Vagina (tissue), 2 donors: ENCODE measurements around the gene ARPC1A.

ENCODE experiments used
- CTCF ChIP-seq, 3 experiments: fragments of 450-650 bp in 2 of 3; fragments of 200-600 bp in 1 of 3; sonication (generic) in 1 of 3; IDR thresholded peaks; one replicate each; pipeline ENCODE4 v1.5.1; 2017 to 2019; ENCODE audit warnings: antibody characterized with exemption in 3 of 3, mild to moderate bottlenecking in 2 of 3, moderate library complexity in 2 of 3
- POLR2A ChIP-seq, 2 donors: fragments of 450-650 bp; IDR thresholded peaks; one replicate each; pipeline ENCODE4 v1.6.1; 2017; ENCODE audit warnings: antibody characterized with exemption in 2 of 2, mild to moderate bottlenecking in 2 of 2, moderate library complexity in 2 of 2
- POLR2AphosphoS5 ChIP-seq, 2 donors: sonication (generic); formaldehyde crosslinking; IDR thresholded peaks; one replicate each; pipeline ENCODE4 v1.9.0; 2017; ENCODE audit warnings: antibody characterized with exemption in 2 of 2, mild to moderate bottlenecking in 2 of 2, low read depth in 1 of 2; ENCODE audit not compliant: insufficient read depth in 1 of 2

GRCh38 chr7:99408379-99409191 is 82.9 kb downstream of the ARPC1A start, which contains the start of the genes BUD31 and PDAP1:
- no peak for TF ChIP-seq CTCF (IDR thresholded peaks at IDR 0.05)
- TF ChIP-seq POLR2A (IDR thresholded peaks at IDR 0.05): peak in 1 of 2 donors; percentile 64
- peak; percentile 97 for TF ChIP-seq POLR2AphosphoS5 (IDR thresholded peaks at IDR 0.05; ENCODE audit: insufficient read depth in 1 of 2, low read depth in 1 of 2)
